ENCODE measurements around the gene ACOX1.

GRCh38 chr17:75970626-75971025 lies 8.3 kb downstream of the ACOX1 start:
- TF ChIP-seq CTCF (IDR thresholded peaks at IDR 0.05; ENCODE audit: low read length) = no peak
- no peak for TF ChIP-seq EZH2 (optimal IDR thresholded peaks at IDR 0.05; ENCODE audit: low read depth, low read length)
- no peak for TF ChIP-seq EZH2phosphoT487 (IDR thresholded peaks at IDR 0.05; ENCODE audit: low read length)

Measured in MM.1S (cell line).